Caco-2 (cell line): ENCODE data around the gene RAB40B. TPM values are rescaled to one million over a fixed set of nuclear protein-coding genes. Genes with fewer than 3 reads are reported as not detected.

ENCODE experiments used
- BruUV-seq: library from RNA; stranded (reverse); fragments of 400-500 nt; replicated peaks from 2 replicates; lab custom pipeline; 2021; lab: Mats Ljungman, UMichigan
- CTCF ChIA-PET: fragments of 300-600 bp; sonication (Branson Sonifier 250); formaldehyde crosslinking; loops from one replicate; lab custom pipeline; 2022; ENCODE audit warnings: antibody characterized with exemption; lab: Charles Lee
- POLR2A ChIA-PET: fragments of 300-600 bp; sonication (Branson Sonifier 250); formaldehyde crosslinking; loops from one replicate; lab custom pipeline; 2022; ENCODE audit warnings: antibody characterized with exemption; lab: Charles Lee
- DNase-seq, 2 experiments: peaks; one replicate each; pipeline versions ENCODE4 v3.0.0 to v3.0.0-alpha.2; 2020 to 2022
- H3K27me3 ChIP-seq: replicated peaks from 2 replicates; pipeline ENCODE4 v1.6.0; 2011; ENCODE audit warnings: low read length; ENCODE audit not compliant: control insufficient read depth, insufficient read depth
- H3K36me3 ChIP-seq: 2 replicates; pipeline ENCODE4 v1.5.1; 2011; ENCODE audit warnings: low read length; ENCODE audit not compliant: control insufficient read depth, insufficient read depth
- H3K4me1 ChIP-seq: fragments of 250-450 bp; sonication (Bioruptor Pico); 2 replicates; pipeline ENCODE4 v1.5.1; 2020; ENCODE audit warnings: mild to moderate bottlenecking
- H3K4me3 ChIP-seq: 2 replicates; pipeline ENCODE4 v1.5.1; 2011; ENCODE audit warnings: low read depth, mild to moderate bottlenecking, control low read depth, low read length
- H3K9me3 ChIP-seq: fragments of 250-450 bp; sonication (Bioruptor Pico); 2 replicates; pipeline ENCODE4 v1.5.1; 2020; ENCODE audit warnings: mild to moderate bottlenecking, moderate library complexity
- H3K27ac Mint-ChIP-seq: one replicate; pipeline ENCODE4 v1.8.0; 2022; ENCODE audit warnings: mixed read lengths; ENCODE audit not compliant: unreplicated experiment
- H3K27me3 Mint-ChIP-seq: one replicate; pipeline ENCODE4 v1.8.0; 2022; ENCODE audit warnings: mixed read lengths; ENCODE audit not compliant: insufficient read depth, unreplicated experiment
- H3K36me3 Mint-ChIP-seq: one replicate; pipeline ENCODE4 v1.8.0; 2022; ENCODE audit warnings: mild to moderate bottlenecking, mixed read lengths; ENCODE audit not compliant: insufficient read depth, unreplicated experiment
- H3K4me1 Mint-ChIP-seq: one replicate; pipeline ENCODE4 v1.8.0; 2022; ENCODE audit warnings: low read depth, mixed read lengths; ENCODE audit not compliant: unreplicated experiment
- H3K4me3 Mint-ChIP-seq: one replicate; pipeline ENCODE4 v1.8.0; 2022; ENCODE audit warnings: mild to moderate bottlenecking, moderate library complexity, mixed read lengths; ENCODE audit not compliant: unreplicated experiment
- H3K9me3 Mint-ChIP-seq: one replicate; pipeline ENCODE4 v1.8.0; 2022; ENCODE audit warnings: mixed read lengths; ENCODE audit not compliant: unreplicated experiment
- intact Hi-C: fragments of 100-400 bp; cut with micrococcal nuclease; formaldehyde crosslinking; loops from one replicate; pipeline ENCODE4 v1.10.0; 2022; ENCODE audit not compliant: unreplicated experiment
- total RNA-seq: library from RNA; stranded (reverse); gene quantifications from 2 replicates; pipeline ENCODE4 v1.2.3, GENCODE V29; 2022
- TF ChIP-seq, protein P1 (sequence below), 2 experiments: fragments of 200-600 bp in 1 of 2; IDR thresholded peaks; 1 replicate in 1 of 2; 2 replicates in 1 of 2; pipeline versions ENCODE4 v1.5.1 to v1.8.0; 2011 to 2022; ENCODE audit warnings: antibody characterized with exemption in 1 of 2, control low read depth in 1 of 2, inconsistent platforms in 1 of 2, low read depth in 1 of 2, low read length in 1 of 2, mild to moderate bottlenecking in 1 of 2, moderate library complexity in 1 of 2; ENCODE audit not compliant: insufficient read depth in 1 of 2, severe bottlenecking in 1 of 2, unreplicated experiment in 1 of 2

The RAB40B gene
- total RNA-seq, 1 experiment from 2014 or later: 8.8 TPM

DNA sequence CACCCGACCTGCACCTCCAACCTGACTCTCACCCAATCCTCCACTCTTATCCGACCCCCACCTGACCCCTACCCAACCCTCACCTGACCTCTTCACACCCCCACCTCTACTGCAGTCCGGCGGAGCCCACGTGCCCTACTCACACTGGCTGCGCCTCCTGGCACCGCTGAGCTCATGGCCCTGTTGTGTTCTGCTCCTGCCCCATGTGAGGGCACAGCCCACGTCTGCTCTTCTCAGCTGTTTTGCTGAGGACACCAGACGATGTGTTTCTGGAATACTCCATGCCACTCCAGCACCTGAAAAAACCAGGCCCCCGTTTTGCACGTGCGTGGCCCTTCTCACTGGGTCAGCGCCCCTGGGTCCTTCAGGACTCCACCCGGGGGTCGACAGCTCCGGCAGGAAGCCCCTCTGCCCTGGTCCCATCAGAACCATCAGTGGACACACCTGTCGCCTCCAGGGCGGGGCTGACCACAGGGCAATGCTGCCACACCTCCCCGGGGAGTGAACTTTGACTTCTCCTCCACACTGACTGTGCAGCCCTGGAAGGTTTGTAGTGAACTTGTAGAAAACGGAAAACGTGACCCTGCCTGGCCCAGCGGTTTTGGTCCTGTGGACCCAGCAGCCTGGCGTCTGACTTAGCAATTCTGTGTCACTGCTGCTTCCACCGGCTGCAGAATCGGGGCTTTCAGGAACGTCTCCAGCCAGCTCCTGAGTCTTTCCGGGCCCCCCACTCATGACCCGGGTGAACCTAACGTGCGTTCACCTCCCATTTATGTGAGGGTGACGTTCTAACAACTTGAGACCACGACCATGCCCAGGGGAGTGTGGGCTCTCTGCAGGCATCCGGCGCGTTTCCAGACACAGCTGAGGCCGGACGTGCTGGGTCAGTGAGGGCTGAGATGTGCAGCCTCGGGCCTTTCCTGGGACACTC lies 5.7 kb upstream of the RAB40B start:
- ChIA-PET POLR2A (no interaction called here), CTCF (no interaction called here)
- H3K9me3 Mint-ChIP-seq: no peaks in the 10 kb centered on the region
- peak; percentile 63 to 64 for DNase-seq
- H3K27ac Mint-ChIP-seq: no peak overlapping the region
- peaks cover 5% of the 10 kb centered on the region for H3K36me3 Mint-ChIP-seq
- TF ChIP-seq, protein P1, sequence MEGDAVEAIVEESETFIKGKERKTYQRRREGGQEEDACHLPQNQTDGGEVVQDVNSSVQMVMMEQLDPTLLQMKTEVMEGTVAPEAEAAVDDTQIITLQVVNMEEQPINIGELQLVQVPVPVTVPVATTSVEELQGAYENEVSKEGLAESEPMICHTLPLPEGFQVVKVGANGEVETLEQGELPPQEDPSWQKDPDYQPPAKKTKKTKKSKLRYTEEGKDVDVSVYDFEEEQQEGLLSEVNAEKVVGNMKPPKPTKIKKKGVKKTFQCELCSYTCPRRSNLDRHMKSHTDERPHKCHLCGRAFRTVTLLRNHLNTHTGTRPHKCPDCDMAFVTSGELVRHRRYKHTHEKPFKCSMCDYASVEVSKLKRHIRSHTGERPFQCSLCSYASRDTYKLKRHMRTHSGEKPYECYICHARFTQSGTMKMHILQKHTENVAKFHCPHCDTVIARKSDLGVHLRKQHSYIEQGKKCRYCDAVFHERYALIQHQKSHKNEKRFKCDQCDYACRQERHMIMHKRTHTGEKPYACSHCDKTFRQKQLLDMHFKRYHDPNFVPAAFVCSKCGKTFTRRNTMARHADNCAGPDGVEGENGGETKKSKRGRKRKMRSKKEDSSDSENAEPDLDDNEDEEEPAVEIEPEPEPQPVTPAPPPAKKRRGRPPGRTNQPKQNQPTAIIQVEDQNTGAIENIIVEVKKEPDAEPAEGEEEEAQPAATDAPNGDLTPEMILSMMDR (IDR thresholded peaks at IDR 0.05; ENCODE audit: insufficient read depth in 1 of 2, low read depth in 1 of 2, low read length in 1 of 2, severe bottlenecking in 1 of 2, unreplicated experiment in 1 of 2): no peak
- BruUV-seq: no TSS peak
- peak overlapping the region; percentile 24 for H3K4me3 Mint-ChIP-seq
- H3K4me3 ChIP-seq: peak overlapping the region; percentile 6; the same call in 1 of the 2 replicates
- H3K9me3 ChIP-seq: no peaks in the 10 kb centered on the region
- intact Hi-C loops: no loop called here
- H3K4me1 ChIP-seq: peaks cover 25% of the 10 kb centered on the region
- H3K27me3 Mint-ChIP-seq: no peaks in the 10 kb centered on the region
- H3K27me3 ChIP-seq: no peaks in the 10 kb centered on the region
- H3K36me3 ChIP-seq: no peaks in the 10 kb centered on the region
- H3K4me1 Mint-ChIP-seq: peaks cover 12% of the 10 kb centered on the region

DNA sequence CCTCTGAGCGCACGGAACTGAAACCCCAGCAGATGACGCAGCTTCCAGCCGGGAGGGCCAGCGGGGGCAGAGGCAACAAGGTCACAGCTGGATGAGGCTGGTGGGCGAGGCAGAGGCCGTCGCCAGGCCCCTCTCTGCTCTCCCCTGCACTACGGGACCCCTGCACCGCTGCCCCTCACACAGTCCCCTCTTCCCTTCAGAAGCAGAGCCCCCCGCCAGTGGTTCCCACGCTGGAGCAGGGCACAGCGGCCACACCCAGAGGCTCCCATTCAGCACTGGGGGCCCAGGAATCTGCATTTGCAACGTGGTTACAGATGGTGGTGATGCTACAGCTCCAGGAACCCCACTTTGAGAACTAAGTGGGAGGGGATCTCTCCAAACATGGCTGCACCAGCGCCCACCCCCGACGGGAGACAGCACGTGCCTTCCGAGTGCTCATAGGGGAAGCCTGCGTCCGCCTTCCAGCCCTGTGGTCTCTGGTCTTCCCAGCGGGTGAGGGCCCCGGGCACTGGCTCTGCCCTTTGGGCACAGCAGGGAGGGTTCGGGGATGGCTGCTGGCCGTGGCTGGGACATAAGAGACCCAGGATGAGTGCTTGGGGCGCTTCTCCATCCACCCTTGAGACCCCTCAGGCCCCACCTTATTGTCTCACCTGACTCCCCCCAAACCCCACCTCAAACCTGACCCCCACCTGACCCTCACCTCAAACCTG lies 4.7 kb upstream of the RAB40B start:
- Mint-ChIP-seq H3K4me1 (peaks cover 12% of the 10 kb centered on the region), H3K27me3 (no peaks in the 10 kb centered on the region), H3K9me3 (no peaks in the 10 kb centered on the region), H3K27ac (no peak overlapping the region), H3K4me3 (no peak overlapping the region), H3K36me3 (peaks cover 13% of the 10 kb centered on the region)
- DNase-seq: no peak
- intact Hi-C loops: no loop called here
- ChIA-PET POLR2A (no interaction called here), CTCF (no interaction called here)
- Histone ChIP-seq H3K27me3 (no peaks in the 10 kb centered on the region), H3K4me1 (peaks cover 25% of the 10 kb centered on the region), H3K4me3 (no peak overlapping the region), H3K9me3 (no peaks in the 10 kb centered on the region), H3K36me3 (no peaks in the 10 kb centered on the region)
- TF ChIP-seq, protein P1 (IDR thresholded peaks at IDR 0.05; ENCODE audit: insufficient read depth in 1 of 2, low read depth in 1 of 2, low read length in 1 of 2, severe bottlenecking in 1 of 2, unreplicated experiment in 1 of 2): no peak
- no TSS peak for BruUV-seq

DNA sequence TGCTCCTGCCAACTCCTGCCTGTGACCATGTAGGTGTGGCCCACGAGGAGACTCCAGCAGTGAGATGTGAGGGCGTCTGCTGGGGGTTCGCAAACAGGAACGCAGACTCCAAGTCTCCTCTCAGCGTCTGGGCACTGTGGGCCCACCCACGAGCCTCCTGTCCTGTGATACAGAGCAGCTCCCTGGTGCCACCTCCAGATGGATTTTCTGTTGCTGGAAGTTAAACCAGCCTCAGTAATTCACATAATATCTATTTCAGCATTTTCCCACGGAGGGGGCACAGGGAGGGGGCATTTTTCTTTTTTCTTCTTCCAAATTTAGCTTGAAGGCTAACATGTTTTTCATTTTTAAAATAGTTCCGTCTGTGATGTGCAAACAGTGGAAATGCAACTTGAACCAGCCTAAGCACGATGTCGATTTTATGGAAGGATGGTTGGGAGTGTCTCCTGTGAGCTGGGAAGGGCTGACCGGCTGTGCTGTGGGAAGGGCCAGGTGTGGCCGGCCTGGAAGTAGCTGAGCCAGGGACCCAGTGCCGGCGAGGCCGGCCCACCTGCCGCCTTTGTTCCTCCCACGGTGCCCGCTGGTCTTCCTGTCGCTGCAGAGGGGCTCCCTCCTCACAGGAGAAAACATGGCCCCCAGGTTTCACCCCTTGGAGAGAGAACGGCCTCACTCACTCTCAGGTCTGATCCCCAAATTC lies 3.9 kb upstream of the RAB40B start:
- Mint-ChIP-seq H3K9me3 (no peaks in the 10 kb centered on the region), H3K4me3 (no peak overlapping the region), H3K27me3 (no peaks in the 10 kb centered on the region), H3K27ac (no peak overlapping the region), H3K36me3 (peaks cover 11% of the 10 kb centered on the region), H3K4me1 (peaks cover 12% of the 10 kb centered on the region)
- ChIA-PET CTCF (no interaction called here), POLR2A (no interaction called here)
- H3K36me3 ChIP-seq: no peaks in the 10 kb centered on the region
- intact Hi-C loops: no loop called here
- H3K4me3 ChIP-seq: no peak overlapping the region
- H3K9me3 ChIP-seq: no peaks in the 10 kb centered on the region
- DNase-seq: no peak
- H3K4me1 ChIP-seq: peaks cover 28% of the 10 kb centered on the region
- no TSS peak for BruUV-seq
- H3K27me3 ChIP-seq: no peaks in the 10 kb centered on the region
- TF ChIP-seq, protein P1 (IDR thresholded peaks at IDR 0.05; ENCODE audit: insufficient read depth in 1 of 2, low read depth in 1 of 2, low read length in 1 of 2, severe bottlenecking in 1 of 2, unreplicated experiment in 1 of 2): no peak
